Kidney epithelial cell (primary cell): ENCODE data around the gene RMDN2. TPM values are rescaled to one million over a fixed set of nuclear protein-coding genes. Genes with fewer than 3 reads are reported as not detected.

Experiments used
- DNase-seq: peaks from one replicate; pipeline ENCODE4 v3.0.0-alpha.2; 2010; ENCODE audit warnings: low read depth
- H3K27me3 ChIP-seq: 2 replicates; pipeline ENCODE4 v1.6.0; 2011; ENCODE audit warnings: low read length; ENCODE audit not compliant: control insufficient read depth, insufficient read depth
- H3K36me3 ChIP-seq: 2 replicates; pipeline ENCODE4 v1.5.1; 2011; ENCODE audit warnings: low read length; ENCODE audit not compliant: control insufficient read depth, insufficient read depth
- H3K4me3 ChIP-seq: 2 replicates; pipeline ENCODE4 v1.5.1; 2011; ENCODE audit warnings: low read depth, mild to moderate bottlenecking, control low read depth, low read length
- total RNA-seq: library from RNA; depleted of rRNA; stranded (reverse); fragments of >200 nt; gene quantifications from 2 replicates; pipeline ENCODE4 v1.2.3, GENCODE V29; 2015
- TF ChIP-seq, protein P1 (sequence below): IDR thresholded peaks from 2 replicates; pipeline ENCODE4 v1.5.1; 2011; ENCODE audit warnings: mild to moderate bottlenecking, moderate library complexity, low read length, control low read depth, inconsistent platforms; ENCODE audit not compliant: insufficient read depth, poor library complexity, severe bottlenecking

The RMDN2 gene
- total RNA-seq, 1 donor from 2014 or later = 2.7 TPM

DNA sequence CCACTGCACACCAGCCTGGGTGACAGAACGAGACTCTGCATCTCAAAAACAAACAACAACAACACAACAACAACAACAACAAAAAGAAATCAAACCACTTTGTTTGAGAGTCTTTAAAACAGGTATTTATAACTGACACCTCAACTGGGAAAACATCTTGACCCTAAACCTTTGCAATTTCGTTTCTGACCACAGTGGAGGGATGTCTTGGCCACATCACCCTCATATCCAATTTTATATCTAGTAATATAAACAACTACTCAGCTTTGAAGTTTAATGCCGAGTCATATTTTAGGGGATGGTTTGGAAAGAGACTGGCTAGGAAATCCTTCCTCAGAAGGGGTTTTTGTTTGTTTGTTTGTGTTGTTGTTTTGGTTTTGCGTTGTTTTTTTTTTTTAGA is 37.8 kb upstream of the RMDN2 start:
- TF ChIP-seq, protein P1, sequence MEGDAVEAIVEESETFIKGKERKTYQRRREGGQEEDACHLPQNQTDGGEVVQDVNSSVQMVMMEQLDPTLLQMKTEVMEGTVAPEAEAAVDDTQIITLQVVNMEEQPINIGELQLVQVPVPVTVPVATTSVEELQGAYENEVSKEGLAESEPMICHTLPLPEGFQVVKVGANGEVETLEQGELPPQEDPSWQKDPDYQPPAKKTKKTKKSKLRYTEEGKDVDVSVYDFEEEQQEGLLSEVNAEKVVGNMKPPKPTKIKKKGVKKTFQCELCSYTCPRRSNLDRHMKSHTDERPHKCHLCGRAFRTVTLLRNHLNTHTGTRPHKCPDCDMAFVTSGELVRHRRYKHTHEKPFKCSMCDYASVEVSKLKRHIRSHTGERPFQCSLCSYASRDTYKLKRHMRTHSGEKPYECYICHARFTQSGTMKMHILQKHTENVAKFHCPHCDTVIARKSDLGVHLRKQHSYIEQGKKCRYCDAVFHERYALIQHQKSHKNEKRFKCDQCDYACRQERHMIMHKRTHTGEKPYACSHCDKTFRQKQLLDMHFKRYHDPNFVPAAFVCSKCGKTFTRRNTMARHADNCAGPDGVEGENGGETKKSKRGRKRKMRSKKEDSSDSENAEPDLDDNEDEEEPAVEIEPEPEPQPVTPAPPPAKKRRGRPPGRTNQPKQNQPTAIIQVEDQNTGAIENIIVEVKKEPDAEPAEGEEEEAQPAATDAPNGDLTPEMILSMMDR = no peak
- DNase-seq = no peak
- Histone ChIP-seq H3K4me3 (no peak overlapping the region), H3K36me3 (no peaks in the 10 kb centered on the region), H3K27me3 (no peaks in the 10 kb centered on the region)

DNA sequence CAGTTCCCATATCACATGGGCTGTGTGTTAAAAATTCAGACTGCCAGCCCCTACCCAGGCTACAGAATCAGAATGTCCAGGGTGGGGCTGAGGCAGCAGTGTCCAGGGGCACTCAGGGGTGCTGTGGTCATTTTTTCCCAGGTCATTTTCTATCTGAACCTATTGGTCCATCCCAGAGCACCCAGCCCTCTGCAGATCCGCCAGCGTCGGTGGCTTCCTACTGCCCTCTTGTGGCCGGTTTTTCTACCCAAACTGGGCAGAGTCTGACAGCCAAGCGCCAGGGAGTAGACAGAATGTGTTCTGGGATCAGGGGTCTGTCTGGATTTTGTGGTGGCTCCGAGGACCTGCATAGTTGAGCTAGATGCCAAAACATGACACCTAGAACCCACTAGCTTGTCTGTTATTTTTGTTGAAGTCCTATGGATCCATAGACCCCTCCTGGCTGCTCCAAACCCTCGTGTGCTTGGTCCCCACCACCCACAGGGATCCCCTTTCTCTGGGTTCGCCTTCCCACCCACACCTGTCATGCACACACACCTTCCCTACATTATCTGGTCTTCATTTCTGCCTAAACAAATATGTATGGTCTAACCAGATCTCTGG is 34.1 kb upstream of the RMDN2 start:
- DNase-seq = no peak
- TF ChIP-seq, protein P1 = peak; percentile 88
- H3K4me3 ChIP-seq = no peak overlapping the region
- H3K27me3 ChIP-seq = no peaks in the 10 kb centered on the region
- H3K36me3 ChIP-seq = no peaks in the 10 kb centered on the region

DNA sequence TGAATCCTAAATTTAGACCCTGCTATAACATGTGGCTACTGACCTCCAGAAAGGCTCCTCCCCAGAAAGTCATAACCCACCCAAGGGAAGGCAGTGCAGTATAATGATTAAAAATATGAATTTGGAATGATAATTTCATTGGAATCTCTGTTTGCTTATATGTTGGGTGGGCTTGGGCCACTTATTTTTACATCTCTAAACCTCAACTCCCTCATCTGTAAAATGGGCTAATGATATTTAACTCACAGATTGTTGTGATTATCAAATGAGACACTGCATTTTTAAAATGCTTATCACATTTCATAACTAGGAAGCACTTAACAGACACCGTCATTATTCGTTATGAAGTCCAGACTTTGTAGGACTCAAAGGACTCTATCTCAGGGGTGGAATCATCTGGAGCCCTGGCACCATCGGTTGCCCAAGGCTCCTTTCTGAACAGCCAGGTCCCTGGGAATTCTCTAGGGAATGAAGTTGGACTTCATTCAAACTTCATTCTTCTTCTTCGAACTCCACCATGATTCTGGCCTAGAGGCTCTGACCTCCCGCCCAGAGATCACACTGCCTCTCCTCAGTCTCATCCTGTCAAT is 33.1 kb upstream of the RMDN2 start:
- H3K27me3 ChIP-seq = no peaks in the 10 kb centered on the region
- DNase-seq = no peak
- TF ChIP-seq, protein P1 = no peak
- H3K36me3 ChIP-seq = no peaks in the 10 kb centered on the region
- no peak overlapping the region for H3K4me3 ChIP-seq

DNA sequence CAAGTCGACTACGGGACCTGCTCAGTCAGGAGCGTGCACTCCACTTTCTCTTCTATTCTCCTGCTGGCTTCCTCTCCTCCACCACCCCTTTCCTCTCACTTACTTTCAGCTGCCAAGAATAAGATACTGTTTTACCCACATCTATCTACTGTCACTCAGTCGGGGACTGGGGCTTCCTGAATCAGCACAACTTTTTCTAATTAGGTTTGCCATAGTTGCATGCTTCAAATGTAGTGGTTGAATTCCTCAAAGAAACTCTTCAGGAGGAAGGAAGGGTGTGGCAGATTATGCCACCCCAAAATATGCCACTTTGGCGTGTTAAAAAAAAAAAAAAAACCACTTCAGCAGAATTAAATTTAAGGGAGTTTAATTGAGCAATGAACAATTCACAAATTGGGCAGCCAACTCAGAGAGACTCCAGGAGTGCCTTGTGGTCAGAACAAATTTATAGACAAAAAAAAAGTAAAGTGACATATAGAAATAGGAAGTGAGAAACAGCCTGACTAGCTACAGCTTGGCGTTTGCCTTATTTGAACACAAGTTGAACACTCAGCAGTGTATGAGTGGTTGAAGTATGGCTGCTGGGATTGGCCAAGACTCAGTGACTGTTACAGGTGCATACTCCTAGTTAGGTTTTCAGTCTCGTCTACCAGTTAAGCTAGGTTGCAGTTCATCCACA is 32.5 kb upstream of the RMDN2 start:
- H3K36me3 ChIP-seq = no peaks in the 10 kb centered on the region
- DNase-seq = no peak

DNA sequence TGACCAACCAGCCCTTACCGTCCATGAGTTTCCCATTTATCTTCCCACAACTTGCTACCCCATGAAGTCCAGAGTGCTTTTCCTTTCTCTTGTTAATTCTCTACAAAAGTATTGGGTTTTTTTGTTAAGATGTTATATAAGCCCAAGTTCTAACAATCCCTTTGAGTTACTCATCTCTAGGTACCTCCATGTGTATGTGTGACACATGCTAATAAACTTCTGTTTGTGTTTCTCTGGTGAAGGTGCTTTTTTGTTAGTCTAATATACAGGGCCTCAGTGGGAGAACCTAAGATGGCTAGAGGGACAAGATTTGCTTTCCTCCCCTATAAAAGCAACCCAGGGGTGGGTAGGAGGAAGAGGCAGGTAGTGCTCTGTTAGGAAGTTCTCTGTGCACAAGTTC is 31.8 kb upstream of the RMDN2 start:
- Histone ChIP-seq H3K27me3 (no peaks in the 10 kb centered on the region), H3K4me3 (no peak overlapping the region), H3K36me3 (no peaks in the 10 kb centered on the region)
- TF ChIP-seq, protein P1 = no peak
- no peak for DNase-seq

More for the DNA sequence above, 32.5 kb upstream of the RMDN2 start:
- Histone ChIP-seq H3K27me3 (no peaks in the 10 kb centered on the region), H3K4me3 (no peak overlapping the region)
- TF ChIP-seq, protein P1 = no peak

DNA sequence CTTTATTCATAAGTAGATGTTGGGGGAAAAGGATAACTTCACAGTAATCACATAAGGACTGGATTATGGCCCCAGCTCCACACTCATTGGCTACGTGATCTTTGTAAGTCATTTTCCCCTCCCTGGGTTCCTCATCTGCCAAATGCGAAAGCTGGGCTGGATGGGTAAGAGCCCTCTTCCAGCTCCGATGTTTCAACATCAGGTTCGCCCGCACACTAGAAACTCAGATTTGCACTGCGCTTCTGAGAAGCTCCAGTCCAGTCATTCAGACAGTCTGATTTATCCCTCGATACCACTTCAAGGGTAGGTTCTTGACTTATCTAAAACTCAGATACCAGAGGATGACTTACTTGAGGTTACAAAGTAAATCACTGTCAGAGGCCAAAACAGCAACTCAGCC is 31.0 kb upstream of the RMDN2 start:
- Histone ChIP-seq H3K36me3 (no peaks in the 10 kb centered on the region), H3K27me3 (no peaks in the 10 kb centered on the region), H3K4me3 (no peak overlapping the region)
- no peak for DNase-seq
- TF ChIP-seq, protein P1 = no peak
